Globus pallidus (tissue), 1 donor: Measurements from ENCODE around the gene FAM234B.
"Not testable (repeated sequence)": the region's sequence is repeated elsewhere in the genome, so short reads cannot be mapped to it uniquely, and the experiment has no call there.

Experiments used
- DNase-seq: peaks from one replicate; pipeline ENCODE4 v3.0.0-alpha.2; 2015; ENCODE audit warnings: low spot score

FAM234B gene

GRCh38 chr12:13023811-13024530, 20.2 kb upstream of the FAM234B start:
- no peak for DNase-seq

- DNase-seq: no peak
Measured at GRCh38 chr12:13024531-13024916, 19.7 kb upstream of the FAM234B start.

GRCh38 chr12:13026286-13026685, 17.9 kb upstream of the FAM234B start:
- no peak for DNase-seq

GRCh38 chr12:13027032-13027431, 17.1 kb upstream of the FAM234B start:
- DNase-seq: no peak

GRCh38 chr12:13027508-13027907, 16.7 kb upstream of the FAM234B start:
- no peak for DNase-seq

- DNase-seq: no peak
Measured at GRCh38 chr12:13028825-13029570, 15.2 kb upstream of the FAM234B start.

- no peak for DNase-seq
Measured at GRCh38 chr12:13030541-13031291, 13.5 kb upstream of the FAM234B start.

GRCh38 chr12:13032164-13032563, 12.0 kb upstream of the FAM234B start:
- DNase-seq: no peak

- no peak for DNase-seq
Measured at GRCh38 chr12:13033476-13033875, 10.7 kb upstream of the FAM234B start.

GRCh38 chr12:13035335-13035734, 8.8 kb upstream of the FAM234B start:
- not testable (repeated sequence) for DNase-seq

GRCh38 chr12:13036881-13037280, 7.3 kb upstream of the FAM234B start:
- no peak for DNase-seq

- no peak for DNase-seq
Measured at GRCh38 chr12:13038491-13039161, 5.6 kb upstream of the FAM234B start.

- no peak for DNase-seq
Measured at GRCh38 chr12:13039328-13039956, 4.7 kb upstream of the FAM234B start.

- no peak for DNase-seq
Measured at GRCh38 chr12:13041224-13041623, 3.0 kb upstream of the FAM234B start.

GRCh38 chr12:13042666-13043230, 1.4 kb upstream of the FAM234B start:
- DNase-seq: no peak

- no peak for DNase-seq
Measured at GRCh38 chr12:13044906-13045299, 722 bp downstream of the FAM234B start.

GRCh38 chr12:13045816-13046215, 1.6 kb downstream of the FAM234B start:
- DNase-seq: no peak

GRCh38 chr12:13046964-13047363, 2.8 kb downstream of the FAM234B start:
- no peak for DNase-seq

GRCh38 chr12:13049816-13050215, 5.6 kb downstream of the FAM234B start:
- DNase-seq: no peak

- DNase-seq: no peak
Measured at GRCh38 chr12:13052421-13052820, 8.2 kb downstream of the FAM234B start.

- DNase-seq: not testable (repeated sequence)
Measured at GRCh38 chr12:13053617-13054016, 9.4 kb downstream of the FAM234B start.
